Frontal cortex (tissue), 1 donor: ENCODE measurements around the gene STK32C. TPM values are rescaled to one million over a fixed set of nuclear protein-coding genes. Genes with fewer than 3 reads are reported as not detected.

ENCODE experiments used
- total RNA-seq: library from RNA; depleted of rRNA; stranded (reverse); fragments of >200 nt; gene quantifications from one replicate; pipeline ENCODE4 v1.2.3, GENCODE V29; 2014

The STK32C gene
- total RNA-seq, 1 donor from 2014 or later, result 25.3 TPM

Other genes with a start within 250 kb of the STK32C start
- 4.1 TPM for gene JAKMIP3, start 242.0 kb downstream of the STK32C start, total RNA-seq
- gene DPYSL4, start 121.0 kb downstream of the STK32C start, total RNA-seq, result 43.6 TPM
- 20.0 TPM for gene LRRC27, start 24.2 kb upstream of the STK32C start, total RNA-seq
- 9.4 TPM for gene PWWP2B, start 89.2 kb upstream of the STK32C start, total RNA-seq
- 38.7 TPM for gene INPP5A, start 229.8 kb upstream of the STK32C start, total RNA-seq